Measurements from ENCODE around the gene SRPRB.

SRPRB gene

DNA sequence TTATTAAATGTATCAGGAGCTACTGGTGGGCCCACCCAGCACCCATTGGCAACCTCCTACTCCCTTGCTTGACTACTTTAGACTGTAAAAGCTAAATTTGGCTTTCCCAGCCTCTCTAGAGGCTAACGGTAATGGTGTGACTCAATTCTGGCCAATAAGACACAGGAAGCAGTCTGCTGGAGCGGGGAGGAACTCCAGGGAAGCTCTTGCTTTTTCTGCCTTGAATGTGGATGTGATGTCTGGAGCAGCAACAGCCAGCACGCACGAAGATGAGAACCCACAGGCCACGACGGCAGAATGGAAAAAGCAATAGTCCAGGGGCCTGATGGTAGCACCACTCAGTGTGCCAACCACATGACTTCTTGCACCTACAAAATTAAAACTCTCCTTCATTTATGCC, 50.2 kb downstream of the SRPRB start:
- TF ChIP-seq, protein P1, sequence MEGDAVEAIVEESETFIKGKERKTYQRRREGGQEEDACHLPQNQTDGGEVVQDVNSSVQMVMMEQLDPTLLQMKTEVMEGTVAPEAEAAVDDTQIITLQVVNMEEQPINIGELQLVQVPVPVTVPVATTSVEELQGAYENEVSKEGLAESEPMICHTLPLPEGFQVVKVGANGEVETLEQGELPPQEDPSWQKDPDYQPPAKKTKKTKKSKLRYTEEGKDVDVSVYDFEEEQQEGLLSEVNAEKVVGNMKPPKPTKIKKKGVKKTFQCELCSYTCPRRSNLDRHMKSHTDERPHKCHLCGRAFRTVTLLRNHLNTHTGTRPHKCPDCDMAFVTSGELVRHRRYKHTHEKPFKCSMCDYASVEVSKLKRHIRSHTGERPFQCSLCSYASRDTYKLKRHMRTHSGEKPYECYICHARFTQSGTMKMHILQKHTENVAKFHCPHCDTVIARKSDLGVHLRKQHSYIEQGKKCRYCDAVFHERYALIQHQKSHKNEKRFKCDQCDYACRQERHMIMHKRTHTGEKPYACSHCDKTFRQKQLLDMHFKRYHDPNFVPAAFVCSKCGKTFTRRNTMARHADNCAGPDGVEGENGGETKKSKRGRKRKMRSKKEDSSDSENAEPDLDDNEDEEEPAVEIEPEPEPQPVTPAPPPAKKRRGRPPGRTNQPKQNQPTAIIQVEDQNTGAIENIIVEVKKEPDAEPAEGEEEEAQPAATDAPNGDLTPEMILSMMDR (IDR thresholded peaks at IDR 0.05; ENCODE audit: low read depth, low read length): no peak
- no peak overlapping the region for H3K4me3 ChIP-seq (ENCODE audit: low read depth, low read length)
- peak; percentile 17 for DNase-seq (ENCODE audit: low read depth, low spot score)
- in situ Hi-C loops (cut with HindIII; ENCODE audit: low sequenced_read_pairs): no loop called here

DNA sequence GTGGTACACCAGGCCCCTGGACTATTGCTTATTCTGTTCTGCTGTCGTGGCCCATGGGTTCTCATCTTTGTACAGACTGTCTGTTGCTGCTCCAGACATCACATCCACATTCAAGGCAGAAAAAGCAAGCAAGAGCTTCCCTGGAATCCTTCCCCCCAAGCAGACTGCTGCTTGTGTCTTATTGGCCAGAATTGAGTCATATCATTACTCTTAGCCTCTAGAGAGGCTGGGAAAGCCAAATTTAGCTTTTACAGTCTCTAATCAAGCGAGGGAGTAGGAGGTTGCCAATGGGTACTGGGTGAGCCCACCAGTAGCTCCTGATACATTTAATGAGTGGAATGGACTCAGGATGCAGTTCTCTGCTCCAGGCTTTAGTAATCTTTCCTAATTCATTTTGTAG, 50.7 kb downstream of the SRPRB start:
- no peak for DNase-seq (ENCODE audit: low read depth, low spot score)
- TF ChIP-seq, protein P1 (IDR thresholded peaks at IDR 0.05; ENCODE audit: low read depth, low read length): no peak
- in situ Hi-C loops (cut with HindIII; ENCODE audit: low sequenced_read_pairs): no loop called here
- H3K4me3 ChIP-seq (ENCODE audit: low read depth, low read length): no peak overlapping the region

DNA sequence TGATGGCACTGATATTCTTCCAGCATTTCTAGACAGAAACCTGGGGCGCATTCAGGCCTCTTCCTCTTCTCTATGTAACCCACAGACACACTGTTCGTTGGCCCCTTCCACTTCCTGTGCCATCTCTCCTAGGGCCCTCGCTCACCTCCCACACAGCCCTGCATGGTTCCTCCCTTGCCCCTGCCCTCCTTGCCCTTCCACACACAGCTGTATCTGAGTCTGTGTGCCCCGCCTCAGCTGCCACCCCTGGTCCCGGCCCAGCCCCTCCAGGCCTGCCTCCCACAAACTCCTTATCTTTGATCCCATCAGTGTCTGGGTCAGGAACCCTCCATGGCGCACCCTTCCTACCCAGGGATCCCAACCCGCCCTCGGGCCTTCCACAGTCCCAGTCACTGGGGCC, 52.2 kb downstream of the SRPRB start:
- H3K4me3 ChIP-seq (ENCODE audit: low read depth, low read length): no peak overlapping the region
- DNase-seq (ENCODE audit: low read depth, low spot score): no peak
- TF ChIP-seq, protein P1 (IDR thresholded peaks at IDR 0.05; ENCODE audit: low read depth, low read length): no peak
- in situ Hi-C loops (cut with HindIII; ENCODE audit: low sequenced_read_pairs): no loop called here

DNA sequence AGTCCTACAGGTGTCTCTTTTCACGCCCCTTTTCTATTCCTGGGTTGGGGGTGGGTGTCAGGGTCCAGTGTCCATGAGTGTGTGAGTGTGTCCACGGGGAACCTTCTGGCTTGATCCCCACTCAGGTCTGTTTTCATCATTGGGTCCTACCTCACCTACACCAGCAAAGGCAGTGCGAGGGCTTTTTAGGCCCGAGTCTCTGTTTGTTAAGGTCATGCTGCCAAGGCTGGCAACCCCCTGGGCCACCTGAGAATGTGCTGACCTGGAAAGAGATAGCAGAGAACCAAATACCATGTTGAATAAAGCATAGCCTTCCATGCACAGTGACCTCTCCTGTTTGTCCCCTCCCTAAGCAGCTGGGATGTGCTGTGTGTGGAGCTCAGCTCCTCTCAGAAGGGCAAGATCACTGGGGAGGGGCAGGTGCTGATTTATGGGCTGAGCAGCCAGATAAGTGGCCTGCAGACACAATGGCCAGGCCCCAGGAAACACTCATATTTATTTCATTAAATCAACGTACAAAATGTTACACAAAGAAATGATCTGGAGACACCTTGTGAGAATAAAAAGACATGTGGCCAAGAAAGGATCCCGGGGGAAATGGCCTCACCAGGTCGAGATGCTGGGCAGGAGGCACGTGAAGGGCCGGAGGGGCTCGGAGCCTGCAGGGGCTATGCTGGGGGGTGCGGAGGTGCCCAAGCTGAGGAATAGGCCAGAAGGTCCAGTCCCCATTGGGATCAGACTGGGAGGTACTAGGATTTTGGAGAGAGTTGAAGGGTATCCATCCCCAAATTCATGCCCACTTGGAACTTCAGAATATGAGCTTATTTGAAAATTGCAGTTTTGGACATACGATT, 54.0 kb downstream of the SRPRB start:
- no peak overlapping the region for H3K4me3 ChIP-seq (ENCODE audit: low read depth, low read length)
- in situ Hi-C loops (cut with HindIII; ENCODE audit: low sequenced_read_pairs): no loop called here
- no peak for DNase-seq (ENCODE audit: low read depth, low spot score)
- TF ChIP-seq, protein P1 (IDR thresholded peaks at IDR 0.05; ENCODE audit: low read depth, low read length): no peak

DNA sequence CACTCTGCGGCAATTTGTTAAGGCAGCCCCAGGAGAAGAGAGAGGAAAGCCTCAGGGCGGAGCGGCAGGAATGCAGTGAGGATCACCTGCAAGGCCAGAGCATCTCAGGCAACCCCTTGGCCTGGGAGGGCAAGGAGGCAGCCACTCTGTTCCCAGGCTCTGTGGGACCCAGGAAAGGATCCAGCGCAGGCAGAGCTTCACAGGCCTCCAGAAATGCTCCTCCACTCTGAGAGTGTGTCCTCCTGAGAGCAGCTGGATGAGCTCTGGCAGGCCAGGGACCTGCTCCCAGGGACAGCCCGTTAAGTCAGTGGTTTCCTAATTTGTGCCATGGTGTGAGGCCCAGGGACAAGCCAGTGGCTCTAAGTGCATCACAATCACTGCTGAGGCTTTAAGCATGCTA, 54.9 kb downstream of the SRPRB start:
- DNase-seq (ENCODE audit: low read depth, low spot score): no peak
- TF ChIP-seq, protein P1 (IDR thresholded peaks at IDR 0.05; ENCODE audit: low read depth, low read length): no peak
- in situ Hi-C loops (cut with HindIII; ENCODE audit: low sequenced_read_pairs): no loop called here
- no peak overlapping the region for H3K4me3 ChIP-seq (ENCODE audit: low read depth, low read length)

DNA sequence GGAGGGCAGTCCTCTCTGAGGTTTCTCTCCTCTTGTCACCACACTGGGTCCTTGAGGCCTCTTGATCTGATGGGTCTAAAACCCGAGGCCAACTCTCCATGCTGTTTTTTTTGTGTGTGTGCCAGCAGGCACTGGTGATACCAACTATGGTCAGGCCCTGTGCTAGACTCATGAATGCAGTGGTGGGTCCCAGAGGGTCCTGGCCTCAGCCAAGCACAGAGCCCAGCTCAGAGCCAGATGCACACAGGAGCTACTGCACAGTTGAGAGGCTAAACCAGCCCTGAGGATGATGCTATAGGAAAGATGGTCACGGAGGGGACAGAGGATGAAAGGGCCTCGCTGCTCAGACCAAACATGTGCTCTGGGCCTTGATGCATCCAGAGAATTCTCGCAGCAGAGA, 56.5 kb downstream of the SRPRB start:
- no peak overlapping the region for H3K4me3 ChIP-seq (ENCODE audit: low read depth, low read length)
- DNase-seq (ENCODE audit: low read depth, low spot score): no peak
- TF ChIP-seq, protein P1 (IDR thresholded peaks at IDR 0.05; ENCODE audit: low read depth, low read length): no peak
- in situ Hi-C loops (cut with HindIII; ENCODE audit: low sequenced_read_pairs): no loop called here

Measured in astrocyte of the spinal cord (primary cell).